Mesenchymal stem cell (in vitro differentiated cells and primary cell): ENCODE results near the gene MAJIN.

Source experiments
- DNase-seq: peaks from one replicate; pipeline ENCODE4 v3.0.0-alpha.2; 2013
- H2AFZ ChIP-seq: one replicate; pipeline ENCODE4 v1.6.1; 2013; ENCODE audit warnings: low read depth, mild to moderate bottlenecking, control low read depth, inconsistent platforms, low read length, moderate library complexity
- H2AK5ac ChIP-seq: 2 replicates; pipeline ENCODE4 v1.6.1; 2013; ENCODE audit warnings: low read length, moderate library complexity, mild to moderate bottlenecking, inconsistent platforms; ENCODE audit not compliant: severe bottlenecking
- H2BK120ac ChIP-seq: one replicate; pipeline ENCODE4 v1.6.1; 2013; ENCODE audit warnings: low read depth, mild to moderate bottlenecking, inconsistent platforms, low read length, moderate library complexity
- H2BK12ac ChIP-seq, 2 experiments: one replicate each; pipeline ENCODE4 v1.6.1; 2013; ENCODE audit warnings: inconsistent platforms in 2 of 2, low read length in 2 of 2, mild to moderate bottlenecking in 2 of 2, moderate library complexity in 2 of 2, control low read depth in 1 of 2
- H2BK15ac ChIP-seq: one replicate; pipeline ENCODE4 v1.6.1; 2013; ENCODE audit warnings: mild to moderate bottlenecking, low read depth, inconsistent platforms; ENCODE audit not compliant: poor library complexity, severe bottlenecking
- H2BK5ac ChIP-seq: 2 replicates; pipeline ENCODE4 v1.6.1; 2013; ENCODE audit warnings: low read depth, mild to moderate bottlenecking, low read length, control low read depth, inconsistent platforms; ENCODE audit not compliant: poor library complexity, severe bottlenecking
- H3K14ac ChIP-seq, 2 experiments: one replicate each; pipeline ENCODE4 v1.6.1; 2013; ENCODE audit warnings: inconsistent platforms in 2 of 2, low read length in 2 of 2, control low read depth in 1 of 2, mild to moderate bottlenecking in 1 of 2, moderate library complexity in 1 of 2
- H3K18ac ChIP-seq, 2 experiments: one replicate each; pipeline ENCODE4 v1.6.1; 2013; ENCODE audit warnings: inconsistent platforms in 2 of 2, low read length in 2 of 2, control low read depth in 1 of 2, low read depth in 1 of 2, mild to moderate bottlenecking in 1 of 2
- H3K23ac ChIP-seq, 2 experiments: one replicate each; pipeline ENCODE4 v1.6.1; 2013; ENCODE audit warnings: inconsistent platforms in 2 of 2, low read length in 2 of 2, mild to moderate bottlenecking in 2 of 2, moderate library complexity in 2 of 2, control low read depth in 1 of 2
- H3K27ac ChIP-seq: 2 replicates; pipeline ENCODE4 v1.5.1; 2013; ENCODE audit warnings: mild to moderate bottlenecking, moderate library complexity, low read length, control low read depth, inconsistent platforms; ENCODE audit not compliant: poor library complexity, severe bottlenecking
- H3K27me3 ChIP-seq, 2 experiments: 2 replicates each; pipeline versions ENCODE4 v1.6.1 to v1.7.0; 2013; ENCODE audit warnings: low read length in 2 of 2, mild to moderate bottlenecking in 2 of 2, moderate library complexity in 2 of 2, control low read depth in 1 of 2, inconsistent platforms in 1 of 2; ENCODE audit not compliant: control insufficient read depth in 1 of 2, insufficient read depth in 1 of 2
- H3K36me3 ChIP-seq, 2 experiments: 2 replicates each; pipeline versions ENCODE4 v1.6.1 to v1.7.0; 2013; ENCODE audit warnings: low read length in 2 of 2, control low read depth in 1 of 2, inconsistent platforms in 1 of 2, low read depth in 1 of 2, mild to moderate bottlenecking in 1 of 2; ENCODE audit not compliant: insufficient read depth in 2 of 2, control insufficient read depth in 1 of 2
- H3K4ac ChIP-seq, 2 experiments: one replicate each; pipeline ENCODE4 v1.6.1; 2013; ENCODE audit warnings: inconsistent platforms in 2 of 2, low read length in 2 of 2, mild to moderate bottlenecking in 2 of 2, moderate library complexity in 2 of 2, control low read depth in 1 of 2, low read depth in 1 of 2
- H3K4me1 ChIP-seq: 2 replicates; pipeline ENCODE4 v1.6.1; 2013; ENCODE audit warnings: low read depth, low read length, control low read depth; ENCODE audit not compliant: control insufficient read depth, insufficient read depth
- H3K4me2 ChIP-seq: 2 replicates; pipeline ENCODE4 v1.6.1; 2013; ENCODE audit warnings: low read length, mild to moderate bottlenecking, inconsistent platforms; ENCODE audit not compliant: poor library complexity, severe bottlenecking
- H3K4me3 ChIP-seq, 2 experiments: 2 replicates each; pipeline versions ENCODE4 v1.5.1 to v1.7.0; 2013; ENCODE audit warnings: low read length in 2 of 2, mild to moderate bottlenecking in 2 of 2, control low read depth in 1 of 2, low read depth in 1 of 2; ENCODE audit not compliant: insufficient read depth in 1 of 2
- H3K79me1 ChIP-seq: replicated peaks from 2 replicates; pipeline ENCODE4 v1.6.1; 2013; ENCODE audit warnings: mild to moderate bottlenecking, control low read depth, low read length, inconsistent platforms; ENCODE audit not compliant: poor library complexity, severe bottlenecking
- H3K9ac ChIP-seq: 2 replicates; pipeline ENCODE4 v1.7.0; 2013; ENCODE audit warnings: mild to moderate bottlenecking, low read length, moderate library complexity
- H3K9me3 ChIP-seq: 2 replicates; pipeline ENCODE4 v1.7.0; 2013; ENCODE audit warnings: mild to moderate bottlenecking, low read length; ENCODE audit not compliant: control insufficient read depth
- H4K8ac ChIP-seq: one replicate; pipeline ENCODE4 v1.6.1; 2013; ENCODE audit warnings: inconsistent platforms, mild to moderate bottlenecking, low read length, moderate library complexity
- H4K91ac ChIP-seq: one replicate; pipeline ENCODE4 v1.6.1; 2013; ENCODE audit warnings: mild to moderate bottlenecking, low read length, inconsistent platforms
- WGBS: methylation state at CpG from one replicate; pipeline ENCODE4 v1.1.7; 2013; ENCODE audit warnings: mixed read lengths; 5-methylcytosine and 5-hydroxymethylcytosine counted together

Gene MAJIN

GRCh38 chr11:65017937-65018336 is 46.0 kb upstream of the MAJIN start:
- peaks cover 38 to 40% of the 10 kb centered on the region in 2 experiments for H3K36me3 ChIP-seq
- no peak overlapping the region for H2BK12ac ChIP-seq
- no peak overlapping the region for H3K27ac ChIP-seq
- H4K91ac ChIP-seq = no peak overlapping the region
- no peak overlapping the region for H3K14ac ChIP-seq
- H3K18ac ChIP-seq = no peak overlapping the region
- H2AK5ac ChIP-seq = no peak overlapping the region
- H3K4me1 ChIP-seq = peaks cover 12% of the 10 kb centered on the region
- H3K4me3 ChIP-seq = no peak overlapping the region
- H3K9ac ChIP-seq = no peak overlapping the region
- no peak for DNase-seq
- H2BK120ac ChIP-seq = no peak overlapping the region
- H2AFZ ChIP-seq = no peak overlapping the region
- H4K8ac ChIP-seq = no peak overlapping the region
- no peaks in the 10 kb centered on the region for H3K9me3 ChIP-seq
- no peak overlapping the region for H2BK5ac ChIP-seq
- H3K27me3 ChIP-seq = no peaks in the 10 kb centered on the region
- no peak overlapping the region for H3K4ac ChIP-seq
- H2BK15ac ChIP-seq = no peak overlapping the region
- H3K23ac ChIP-seq = no peak overlapping the region
- H3K4me2 ChIP-seq = no peak overlapping the region
- WGBS = 99% methylated on average over 6 of the region's 6 CpGs
- H3K79me1 ChIP-seq = peaks cover 16% of the 10 kb centered on the region

GRCh38 chr11:65016705-65017104 is 44.8 kb upstream of the MAJIN start:
- Histone ChIP-seq H2BK120ac (no peak overlapping the region), H3K9ac (peak overlapping the region; percentile 36), H2BK5ac (no peak overlapping the region), H3K27ac (no peak overlapping the region), H3K36me3 (peaks cover 32 to 33% of the 10 kb centered on the region in 2 experiments), H3K4ac (no peak overlapping the region), H2AFZ (no peak overlapping the region), H2BK12ac (no peak overlapping the region), H4K8ac (no peak overlapping the region), H3K4me2 (no peak overlapping the region), H3K4me1 (peaks cover 12% of the 10 kb centered on the region), H2BK15ac (no peak overlapping the region), H3K9me3 (no peaks in the 10 kb centered on the region), H3K79me1 (peaks cover 16% of the 10 kb centered on the region), H4K91ac (peak overlapping the region; percentile 64), H3K27me3 (no peaks in the 10 kb centered on the region), H3K4me3 (no peak overlapping the region), H2AK5ac (no peak overlapping the region), H3K23ac (no peak overlapping the region), H3K18ac (no peak overlapping the region), H3K14ac (no peak overlapping the region)
- WGBS = 94% methylated on average over 4 of the region's 4 CpGs
- no peak for DNase-seq

- H3K4me3 ChIP-seq = peak overlapping the region; percentile 80 to 85
- H3K23ac ChIP-seq = no peak overlapping the region
- WGBS = 60% methylated on average over 13 of the region's 23 CpGs
- H2BK12ac ChIP-seq = peak overlapping the region in 1 of 2 experiments; percentile 11
- peaks cover 15% of the 10 kb centered on the region for H3K79me1 ChIP-seq
- H2BK15ac ChIP-seq = no peak overlapping the region
- peak overlapping the region in 1 of 2 experiments; percentile 72 for H3K18ac ChIP-seq
- peak overlapping the region; percentile 51 for H2AFZ ChIP-seq
- no peak overlapping the region for H2AK5ac ChIP-seq
- H3K4me1 ChIP-seq = peaks cover 12% of the 10 kb centered on the region
- H3K14ac ChIP-seq = peak overlapping the region in 1 of 2 experiments; percentile 35
- H3K36me3 ChIP-seq = peaks cover 16 to 18% of the 10 kb centered on the region in 2 experiments
- H3K27me3 ChIP-seq = no peaks in the 10 kb centered on the region
- no peak overlapping the region for H2BK120ac ChIP-seq
- H3K9me3 ChIP-seq = no peaks in the 10 kb centered on the region
- H2BK5ac ChIP-seq = no peak overlapping the region
- H4K91ac ChIP-seq = no peak overlapping the region
- peak overlapping the region in 1 of 2 experiments; percentile 60 for H3K4ac ChIP-seq
- H4K8ac ChIP-seq = no peak overlapping the region
- no peak for DNase-seq
- peak overlapping the region; percentile 96 for H3K9ac ChIP-seq
- no peak overlapping the region for H3K27ac ChIP-seq
- peak overlapping the region; percentile 95 for H3K4me2 ChIP-seq
Measured at GRCh38 chr11:65014726-65015227, 42.9 kb upstream of the MAJIN start.

GRCh38 chr11:65013888-65014725 is 42.2 kb upstream of the MAJIN start, which contains the start of gene ARL2:
Gene ARL2, plus strand, starts transcription at chr11:65014160. Its CDS starts 48 bp downstream, at chr11:65014208.
- Histone ChIP-seq H3K4me2 (peak within 1 kb of the TSS; percentile 95), H3K27ac (peak within 1 kb of the TSS; percentile 99), H2BK12ac (peak within 1 kb of the TSS; percentile 28 to 75), H3K79me1 (peaks cover 15% of the 10 kb centered on the region), H3K27me3 (no peaks in the 10 kb centered on the region), H3K4ac (peak within 1 kb of the TSS; percentile 94 to 96), H3K18ac (peak within 1 kb of the TSS; percentile 94 to 98), H4K8ac (peak within 1 kb of the TSS; percentile 98), H3K4me1 (peaks cover 12% of the 10 kb centered on the region), H2BK120ac (peak within 1 kb of the TSS; percentile 78), H3K4me3 (peak within 1 kb of the TSS; percentile 80 to 85), H3K9me3 (no peaks in the 10 kb centered on the region), H3K9ac (peak within 1 kb of the TSS; percentile 96), H3K23ac (peak within 1 kb of the TSS in 1 of 2 experiments; percentile 81), H2AK5ac (no peak within 1 kb of the TSS), H4K91ac (peak within 1 kb of the TSS; percentile 92), H2BK15ac (peak within 1 kb of the TSS; percentile 80), H2BK5ac (peak within 1 kb of the TSS; percentile 91), H2AFZ (peak within 1 kb of the TSS; percentile 97), H3K36me3 (peaks cover 13 to 16% of the 10 kb centered on the region in 2 experiments), H3K14ac (peak within 1 kb of the TSS in 1 of 2 experiments; percentile 95)
- WGBS = under 1% methylated on average over 96 of the region's 96 CpGs
- peak; percentile 93 for DNase-seq
